H1 (cell line): Measurements from ENCODE around the gene LHFPL6. TPM values are rescaled to one million over a fixed set of nuclear protein-coding genes. Genes with fewer than 3 reads are reported as not detected.

ENCODE experiments used
- CTCF ChIA-PET: fragments of 300-600 bp; sonication (Branson Sonifier 250); formaldehyde crosslinking; loops from one replicate; lab custom pipeline; 2021; ENCODE audit not compliant: partially characterized antibody; lab: Charles Lee
- POLR2A ChIA-PET: fragments of 300-600 bp; sonication (Branson Sonifier 250); formaldehyde crosslinking; loops from one replicate; lab custom pipeline; 2021; ENCODE audit warnings: inconsistent platforms; ENCODE audit not compliant: partially characterized antibody; lab: Charles Lee
- DNase-seq, 2 experiments: peaks; one replicate each; pipeline versions ENCODE4 v3.0.0 to v3.0.0-alpha.2; 2010 to 2022; ENCODE audit warnings: low spot score in 2 of 2, low read depth in 1 of 2, mixed read lengths in 1 of 2
- FAIRE-seq: peaks from 2 replicates; lab custom pipeline; 2011; peaks lifted over from hg19 to GRCh38; lab: Jason Lieb, UNC
- H2AFZ ChIP-seq: 2 replicates; pipeline ENCODE4 v1.8.1; 2012; ENCODE audit warnings: low read length, inconsistent platforms
- H2AK5ac ChIP-seq: 2 replicates; pipeline ENCODE4 v1.6.1; 2013; ENCODE audit warnings: low read depth, low read length
- H2BK120ac ChIP-seq: replicated peaks from 2 replicates; pipeline ENCODE3; 2013; ENCODE audit warnings: low read depth, low read length, inconsistent platforms
- H2BK12ac ChIP-seq: 2 replicates; pipeline ENCODE4 v1.6.1; 2013; ENCODE audit warnings: low read depth, low read length
- H2BK15ac ChIP-seq: 2 replicates; pipeline ENCODE4 v1.6.1; 2013; ENCODE audit warnings: low read length
- H2BK20ac ChIP-seq: 2 replicates; pipeline ENCODE4 v1.6.1; 2013; ENCODE audit warnings: low read length
- H2BK5ac ChIP-seq: 2 replicates; pipeline ENCODE4 v1.6.1; 2013; ENCODE audit warnings: low read depth, low read length
- H3K14ac ChIP-seq: 2 replicates; pipeline ENCODE4 v1.6.1; 2013; ENCODE audit warnings: inconsistent platforms; ENCODE audit not compliant: insufficient read length
- H3K18ac ChIP-seq: 2 replicates; pipeline ENCODE4 v1.6.1; 2013; ENCODE audit warnings: low read length; ENCODE audit errors: extremely low read depth
- H3K23ac ChIP-seq: 2 replicates; pipeline ENCODE4 v1.6.1; 2013; ENCODE audit warnings: inconsistent platforms; ENCODE audit not compliant: insufficient read length
- H3K23me2 ChIP-seq: 2 replicates; pipeline ENCODE4 v1.6.1; 2013; ENCODE audit warnings: low read depth, low read length
- H3K27ac ChIP-seq: 2 replicates; pipeline ENCODE4 v1.6.1; 2011; ENCODE audit warnings: low read depth, low read length, inconsistent platforms
- H3K27me3 ChIP-seq, 4 experiments: replicated peaks in 1 of 4; 1 replicate in 1 of 4; 2 replicates in 3 of 4; pipeline versions ENCODE4 v1.6.1 to v1.8.1; 2011 to 2013; ENCODE audit warnings: low read length in 3 of 4, mild to moderate bottlenecking in 3 of 4, inconsistent platforms in 2 of 4, mixed read lengths in 2 of 4, moderate library complexity in 1 of 4; ENCODE audit not compliant: control insufficient read depth in 3 of 4, insufficient read depth in 3 of 4; ENCODE audit errors: extremely low read depth in 1 of 4
- H3K36me3 ChIP-seq, 4 experiments: 2 replicates each; pipeline versions ENCODE4 v1.6.1 to v1.8.1; 2011 to 2013; ENCODE audit warnings: mild to moderate bottlenecking in 4 of 4, low read length in 3 of 4, moderate library complexity in 2 of 4, control low read depth in 1 of 4, inconsistent platforms in 1 of 4; ENCODE audit not compliant: insufficient read depth in 4 of 4, control insufficient read depth in 2 of 4
- H3K4ac ChIP-seq: replicated peaks from 2 replicates; pipeline ENCODE3; 2013; ENCODE audit warnings: low read length, low read depth, mixed read lengths, inconsistent platforms; ENCODE audit not compliant: insufficient read length
- H3K4me1 ChIP-seq, 4 experiments: replicated peaks in 1 of 4; 1 replicate in 1 of 4; 2 replicates in 3 of 4; pipeline versions ENCODE4 v1.6.1 to v1.8.1; 2011 to 2013; ENCODE audit warnings: low read length in 3 of 4, inconsistent platforms in 2 of 4, mixed read lengths in 1 of 4; ENCODE audit not compliant: insufficient read depth in 4 of 4, control insufficient read depth in 3 of 4
- H3K4me2 ChIP-seq, 2 experiments: 2 replicates each; pipeline versions ENCODE4 v1.6.1 to v1.8.1; 2011 to 2013; ENCODE audit warnings: low read depth in 2 of 2, low read length in 2 of 2, control low read depth in 1 of 2, inconsistent platforms in 1 of 2, mild to moderate bottlenecking in 1 of 2; ENCODE audit not compliant: insufficient read depth in 1 of 2
- H3K4me3 ChIP-seq, 4 experiments: fragments of 200-600, 300-600 bp in 1 of 4; sonication (generic), shearing (Covaris generic), sonication (Bioruptor Twin) in 1 of 4; 2 replicates each; pipeline versions ENCODE4 v1.5.1 to v1.8.1; 2011 to 2016; ENCODE audit warnings: low read length in 4 of 4, low read depth in 3 of 4, control low read depth in 2 of 4, inconsistent platforms in 2 of 4, mild to moderate bottlenecking in 2 of 4, mixed read lengths in 1 of 4, moderate library complexity in 1 of 4; ENCODE audit not compliant: insufficient read depth in 2 of 4; ENCODE audit errors: extremely low read depth in 1 of 4
- H3K56ac ChIP-seq: replicated peaks from 2 replicates; pipeline ENCODE3; 2013; ENCODE audit warnings: low read depth, mild to moderate bottlenecking, mixed read lengths, low read length, inconsistent platforms; ENCODE audit not compliant: insufficient read length
- H3K79me1 ChIP-seq: 2 replicates; pipeline ENCODE4 v1.6.1; 2013; ENCODE audit warnings: low read depth, low read length, control low read depth
- H3K79me2 ChIP-seq, 2 experiments: 2 replicates each; pipeline versions ENCODE4 v1.6.1 to v1.8.1; 2012 to 2013; ENCODE audit warnings: low read length in 2 of 2, mild to moderate bottlenecking in 2 of 2, inconsistent platforms in 1 of 2; ENCODE audit not compliant: insufficient read depth in 2 of 2, control insufficient read depth in 1 of 2
- H3K9ac ChIP-seq, 4 experiments: replicated peaks in 1 of 4; 1 replicate in 1 of 4; 2 replicates in 3 of 4; pipeline versions ENCODE4 v1.6.1 to v1.8.1; 2011 to 2013; ENCODE audit warnings: low read depth in 3 of 4, low read length in 3 of 4, control low read depth in 2 of 4, mild to moderate bottlenecking in 2 of 4, moderate library complexity in 2 of 4, inconsistent platforms in 1 of 4; ENCODE audit errors: extremely low read depth in 1 of 4
- H3K9me3 ChIP-seq, 2 experiments: 2 replicates each; pipeline versions ENCODE4 v1.6.1 to v1.8.1; 2012 to 2013; ENCODE audit warnings: mild to moderate bottlenecking in 2 of 2, moderate library complexity in 2 of 2, control low read depth in 1 of 2, inconsistent platforms in 1 of 2, low read depth in 1 of 2, low read length in 1 of 2, mixed read lengths in 1 of 2; ENCODE audit not compliant: insufficient read depth in 2 of 2
- H4K20me1 ChIP-seq, 2 experiments: replicated peaks in 1 of 2; 2 replicates each; pipeline versions ENCODE3 to v1.8.1; 2011 to 2013; ENCODE audit warnings: inconsistent platforms in 2 of 2, low read length in 2 of 2, mild to moderate bottlenecking in 1 of 2; ENCODE audit not compliant: insufficient read depth in 2 of 2, control insufficient read depth in 1 of 2
- H4K5ac ChIP-seq: 2 replicates; pipeline ENCODE4 v1.6.1; 2013; ENCODE audit warnings: low read length, low read depth, mixed read lengths, inconsistent platforms; ENCODE audit not compliant: insufficient read length
- H4K8ac ChIP-seq: 2 replicates; pipeline ENCODE4 v1.8.0; 2013; ENCODE audit warnings: mild to moderate bottlenecking, moderate library complexity, low read length, inconsistent platforms; ENCODE audit not compliant: insufficient read depth; ENCODE audit errors: extremely low read depth
- H4K91ac ChIP-seq: replicated peaks from 2 replicates; pipeline ENCODE3; 2013; ENCODE audit warnings: low read length, mixed read lengths, inconsistent platforms; ENCODE audit not compliant: insufficient read length
- GTF2F1 ChIP-seq: IDR thresholded peaks from 2 replicates; pipeline ENCODE4 v1.6.1; 2012; ENCODE audit warnings: low read depth, low read length, improper control_type of control experiment, borderline replicate concordance
- NANOG ChIP-seq: IDR thresholded peaks from 2 replicates; pipeline ENCODE4 v1.6.1; 2011; ENCODE audit warnings: low read length, low read depth, mild to moderate bottlenecking, inconsistent platforms; ENCODE audit not compliant: insufficient read depth, poor library complexity, severe bottlenecking
- SP2 ChIP-seq: IDR thresholded peaks from 2 replicates; pipeline ENCODE4 v1.6.1; 2012; ENCODE audit warnings: mild to moderate bottlenecking, low read length, inconsistent platforms
- TAF7 ChIP-seq: optimal IDR thresholded peaks from 2 replicates; pipeline ENCODE3; 2011; ENCODE audit warnings: low read depth, mild to moderate bottlenecking, inconsistent platforms, low read length, moderate library complexity, borderline replicate concordance
- WGBS, 2 experiments: shearing (Covaris generic) in 1 of 2; methylation state at CpG; one replicate each; pipeline versions ENCODE4 v1.1.6 to v1.1.7; 2013 to 2015; ENCODE audit warnings: low lambda C conversion rate in 2 of 2, mixed read lengths in 2 of 2, inconsistent platforms in 1 of 2, low coverage in 1 of 2, missing lambda C conversion rate in 1 of 2; ENCODE audit not compliant: insufficient replicate concordance in 2 of 2, insufficient coverage in 1 of 2, insufficient read length in 1 of 2; ENCODE audit errors: extremely low coverage in 1 of 2, missing lambda C conversion rate in 1 of 2; 5-methylcytosine and 5-hydroxymethylcytosine counted together
- polyA plus RNA-seq, 7 experiments: library from polyadenylated mRNA; depleted of rRNA in 3 of 7; stranded (reverse) in 5 of 7; unstranded in 2 of 7; fragments of >200 nt in 5 of 7; fragments of 200-250 nt in 2 of 7; gene quantifications; 1 replicate in 5 of 7; 2 replicates in 1 of 7; 4 replicates in 1 of 7; pipeline versions ENCODE4 v1.2.1 to v1.2.3, GENCODE V29; 2011 to 2013; ENCODE audit warnings: missing spikeins in 2 of 7, mixed read lengths in 2 of 7
- total RNA-seq: library from RNA; stranded (reverse); fragmentation: NEBNext Ultra II Directional; extraction: Animal tissue kit (Norgen Biotek cat#: 25700); gene quantifications from 2 replicates; pipeline ENCODE4 v1.2.1, GENCODE V29; 2021

LHFPL6 gene
- total and polyA plus RNA-seq, 2 of the 8 experiments (the other 6 are each of a cell fraction or from before 2014, with no cell fraction given) = 7.6 to 17.0 TPM

DNA sequence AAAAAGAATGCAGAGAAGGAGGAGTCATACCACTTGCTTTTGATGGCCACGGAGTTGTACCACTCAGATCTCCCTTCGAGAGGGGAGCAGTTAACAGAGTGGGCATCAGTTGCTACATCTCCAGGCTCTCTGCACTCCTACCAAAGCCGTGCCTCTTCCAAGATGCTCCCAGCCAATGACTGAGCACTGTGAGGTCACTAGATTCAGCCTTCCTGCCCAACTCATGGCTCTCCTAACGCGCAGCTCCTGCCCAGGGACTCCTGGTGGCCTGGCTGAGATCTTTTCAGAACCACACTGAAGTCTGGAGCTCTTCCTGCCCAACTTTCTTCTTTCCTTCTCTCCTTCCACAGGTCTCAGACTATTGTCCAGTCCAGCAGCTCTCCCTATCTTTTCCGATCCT is 66.7 kb downstream of the LHFPL6 start:
- no peaks in the 10 kb centered on the region for H4K20me1 ChIP-seq
- no peak overlapping the region for H4K5ac ChIP-seq
- WGBS, 2 experiments = 93% methylated on average over 6 of the region's 6 CpGs; no CpG with 5 or more reads in 1 of the 2 experiments
- no peak overlapping the region for H3K4ac ChIP-seq
- no peak overlapping the region for H3K4me2 ChIP-seq
- no peak overlapping the region for H3K9ac ChIP-seq
- H3K9me3 ChIP-seq = no peaks in the 10 kb centered on the region
- H3K27me3 ChIP-seq = no peaks in the 10 kb centered on the region; a peak in 1 of 7 replicates
- H3K4me1 ChIP-seq = peaks cover 0 to 3% (median 0%) of the 10 kb centered on the region in 4 experiments; a peak in 1 of 7 replicates
- H2BK5ac ChIP-seq = no peak overlapping the region
- no peak overlapping the region for H3K56ac ChIP-seq
- no peak overlapping the region for H4K8ac ChIP-seq
- H3K79me1 ChIP-seq = no peaks in the 10 kb centered on the region
- H2BK20ac ChIP-seq = no peak overlapping the region
- no peak overlapping the region for H2BK12ac ChIP-seq
- H3K23ac ChIP-seq = no peak overlapping the region
- H2BK120ac ChIP-seq = no peak overlapping the region
- H4K91ac ChIP-seq = no peak overlapping the region
- no peak overlapping the region for H3K27ac ChIP-seq
- H2AK5ac ChIP-seq = no peak overlapping the region
- H3K36me3 ChIP-seq = no peaks in the 10 kb centered on the region
- no peak overlapping the region for H3K18ac ChIP-seq
- ChIA-PET POLR2A (interaction anchor here (1.6 to 1.8 kb wide), 2 partner anchors 8 to 11 kb away, joined by 4 to 5 read pairs; no protein-coding TSS in a partner anchor), CTCF (interaction anchor here (1.1 to 3.1 kb wide), 5 partner anchors 9 to 126 kb away, joined by 3 to 15 read pairs (median 4); no protein-coding TSS in a partner anchor)
- FAIRE-seq (no peak), DNase-seq (no peak)
- H3K14ac ChIP-seq = no peak overlapping the region
- H3K79me2 ChIP-seq = no peaks in the 10 kb centered on the region
- no peaks in the 10 kb centered on the region for H3K23me2 ChIP-seq
- H2AFZ ChIP-seq = no peak overlapping the region
- no peak overlapping the region for H2BK15ac ChIP-seq
- TF ChIP-seq NANOG = no peak
- no peak for TF ChIP-seq TAF7
- no peak for TF ChIP-seq SP2
- no peak for TF ChIP-seq GTF2F1
- no peak overlapping the region for H3K4me3 ChIP-seq
